Kidney epithelial cell (primary cell): Measurements from ENCODE around the gene RAB3IL1. TPM values are rescaled to one million over a fixed set of nuclear protein-coding genes. Genes with fewer than 3 reads are reported as not detected.

Experiments
- DNase-seq: peaks from one replicate; pipeline ENCODE4 v3.0.0-alpha.2; 2010; ENCODE audit warnings: low read depth
- H3K27me3 ChIP-seq: 2 replicates; pipeline ENCODE4 v1.6.0; 2011; ENCODE audit warnings: low read length; ENCODE audit not compliant: control insufficient read depth, insufficient read depth
- H3K36me3 ChIP-seq: 2 replicates; pipeline ENCODE4 v1.5.1; 2011; ENCODE audit warnings: low read length; ENCODE audit not compliant: control insufficient read depth, insufficient read depth
- H3K4me3 ChIP-seq: 2 replicates; pipeline ENCODE4 v1.5.1; 2011; ENCODE audit warnings: low read depth, mild to moderate bottlenecking, control low read depth, low read length
- CTCF ChIP-seq: IDR thresholded peaks from 2 replicates; pipeline ENCODE4 v1.5.1; 2011; ENCODE audit warnings: mild to moderate bottlenecking, moderate library complexity, low read length, control low read depth, inconsistent platforms; ENCODE audit not compliant: insufficient read depth, poor library complexity, severe bottlenecking
- total RNA-seq: library from RNA; depleted of rRNA; stranded (reverse); fragments of >200 nt; gene quantifications from 2 replicates; pipeline ENCODE4 v1.2.3, GENCODE V29; 2015

RAB3IL1 gene
- total RNA-seq, 1 donor from 2014 or later: 5.2 TPM

GRCh38 chr11:61851900-61852295 lies 65.5 kb downstream of the RAB3IL1 start:
- H3K36me3 ChIP-seq: peaks cover 12% of the 10 kb centered on the region
- no peak for DNase-seq
- no peaks in the 10 kb centered on the region for H3K27me3 ChIP-seq
- TF ChIP-seq CTCF: no peak
- no peak overlapping the region for H3K4me3 ChIP-seq

- no peak for DNase-seq
- Histone ChIP-seq H3K4me3 (no peak overlapping the region), H3K27me3 (no peaks in the 10 kb centered on the region), H3K36me3 (peaks cover 12% of the 10 kb centered on the region)
- TF ChIP-seq CTCF: no peak
Measured at GRCh38 chr11:61851113-61851899, 66.1 kb downstream of the RAB3IL1 start.

- TF ChIP-seq CTCF: no peak
- no peak for DNase-seq
- Histone ChIP-seq H3K36me3 (peaks cover 12% of the 10 kb centered on the region), H3K4me3 (no peak overlapping the region), H3K27me3 (no peaks in the 10 kb centered on the region)
Measured at GRCh38 chr11:61850687-61851086, 66.7 kb downstream of the RAB3IL1 start.

GRCh38 chr11:61848631-61849030 lies 68.7 kb downstream of the RAB3IL1 start:
- no peak overlapping the region for H3K4me3 ChIP-seq
- H3K36me3 ChIP-seq: peaks cover 10% of the 10 kb centered on the region
- no peak for DNase-seq
- no peaks in the 10 kb centered on the region for H3K27me3 ChIP-seq
- TF ChIP-seq CTCF: no peak

GRCh38 chr11:61847914-61848581 lies 69.3 kb downstream of the RAB3IL1 start:
- Histone ChIP-seq H3K27me3 (no peaks in the 10 kb centered on the region), H3K4me3 (no peak overlapping the region), H3K36me3 (peaks cover 10% of the 10 kb centered on the region)
- DNase-seq: no peak
- no peak for TF ChIP-seq CTCF

Other genes with a start within 250 kb of the RAB3IL1 start
- gene DAGLA, start 237.2 kb downstream of the RAB3IL1 start, total RNA-seq: 4.6 and 4.7 TPM in 2 replicates
- gene MYRF, start 164.9 kb downstream of the RAB3IL1 start, total RNA-seq: 13.7 and 16.6 TPM in 2 replicates
- 75.8 and 135 TPM in 2 replicates for gene TMEM258, start 125.0 kb downstream of the RAB3IL1 start, total RNA-seq
- gene FEN1, start 124.7 kb downstream of the RAB3IL1 start, total RNA-seq: 31.3 and 32.9 TPM in 2 replicates
- 94.5 and 96.3 TPM in 2 replicates for gene FADS1, start 100.6 kb downstream of the RAB3IL1 start, total RNA-seq
- 222 and 235 TPM in 2 replicates for gene FADS2, start 89.3 kb downstream of the RAB3IL1 start, total RNA-seq
- 134 and 152 TPM in 2 replicates for gene FADS3, start 26.0 kb downstream of the RAB3IL1 start, total RNA-seq
- 1.0 and 1.1 TPM in 2 replicates for gene BEST1, start 32.8 kb upstream of the RAB3IL1 start, total RNA-seq
- 2,225 and 2,374 TPM in 2 replicates for gene FTH1, start 50.1 kb upstream of the RAB3IL1 start, total RNA-seq
- 16.1 and 18.8 TPM in 2 replicates for gene INCENP, start 206.4 kb upstream of the RAB3IL1 start, total RNA-seq